GM23338 (cell line): Measurements from ENCODE around the gene C1R. TPM values are rescaled to one million over a fixed set of nuclear protein-coding genes. Genes with fewer than 3 reads are reported as not detected.

Experiments used
- ATAC-seq: fragments of 200-7000 bp; cut with Tn5 transposase; 3 replicates; pipeline ENCODE4 v1.9.1; 2020
- DNase-seq: peaks from one replicate; pipeline ENCODE4 v3.0.0-alpha.2; 2015; ENCODE audit warnings: low spot score
- H2AFZ ChIP-seq: fragments of 200-600 bp; sonication (generic); 2 replicates; pipeline ENCODE4 v1.8.0; 2016; ENCODE audit warnings: antibody characterized with exemption, mild to moderate bottlenecking, moderate library complexity
- H3F3A ChIP-seq: fragments of 200-600 bp; sonication (generic); replicated peaks from 2 replicates; pipeline ENCODE4 v1.8.0; 2017; ENCODE audit warnings: antibody characterized with exemption, mixed run types, low read depth
- H3K27ac ChIP-seq: fragments of 200-600 bp; sonication (generic); 2 replicates; pipeline ENCODE4 v1.6.1; 2016; ENCODE audit warnings: low read depth
- H3K27me3 ChIP-seq: fragments of 200-600 bp; sonication (generic); 2 replicates; pipeline ENCODE4 v1.8.0; 2016; ENCODE audit warnings: mild to moderate bottlenecking, mixed run types, moderate library complexity; ENCODE audit not compliant: insufficient read depth
- H3K36me3 ChIP-seq: fragments of 200-600 bp; sonication (generic); 2 replicates; pipeline ENCODE4 v1.8.0; 2016; ENCODE audit warnings: mild to moderate bottlenecking; ENCODE audit not compliant: insufficient read depth
- H3K4me1 ChIP-seq: fragments of 200-600 bp; sonication (generic); 2 replicates; pipeline ENCODE4 v1.8.0; 2016; ENCODE audit warnings: mild to moderate bottlenecking, moderate library complexity; ENCODE audit not compliant: insufficient read depth
- H3K4me2 ChIP-seq: fragments of 200-600 bp; sonication (generic); 2 replicates; pipeline ENCODE4 v1.7.1; 2017; ENCODE audit warnings: mixed run types
- H3K4me3 ChIP-seq: fragments of 200-600 bp; sonication (generic); 2 replicates; pipeline ENCODE4 v1.6.1; 2016; ENCODE audit warnings: mixed run types
- H3K79me2 ChIP-seq: fragments of 200-600 bp; sonication (generic); replicated peaks from 2 replicates; pipeline ENCODE4 v1.8.0; 2017; ENCODE audit warnings: mild to moderate bottlenecking; ENCODE audit not compliant: insufficient read depth
- H3K9me2 ChIP-seq: fragments of 200-600 bp; sonication (generic); 2 replicates; pipeline ENCODE4 v1.8.0; 2017; ENCODE audit not compliant: insufficient read depth
- H4K20me1 ChIP-seq: fragments of 200-600 bp; sonication (generic); replicated peaks from 2 replicates; pipeline ENCODE4 v1.8.0; 2017; ENCODE audit warnings: mild to moderate bottlenecking; ENCODE audit not compliant: insufficient read depth
- H3K27ac Mint-ChIP-seq: 2 replicates; pipeline ENCODE4 v1.8.0; 2020; ENCODE audit warnings: inconsistent platforms, mild to moderate bottlenecking, moderate library complexity, mixed read lengths
- H3K27me3 Mint-ChIP-seq: 3 replicates; pipeline ENCODE4 v1.8.0; 2022; ENCODE audit warnings: low read depth, mild to moderate bottlenecking, moderate library complexity, mixed read lengths, inconsistent platforms; ENCODE audit not compliant: insufficient read depth, poor library complexity
- H3K36me3 Mint-ChIP-seq: 3 replicates; pipeline ENCODE4 v1.8.0; 2021; ENCODE audit warnings: low read depth, mild to moderate bottlenecking, inconsistent platforms, moderate library complexity, mixed read lengths
- H3K4me1 Mint-ChIP-seq: 3 replicates; pipeline ENCODE4 v1.8.0; 2020; ENCODE audit warnings: mild to moderate bottlenecking, inconsistent platforms, mixed read lengths
- H3K4me3 Mint-ChIP-seq: 3 replicates; pipeline ENCODE4 v1.8.0; 2021; ENCODE audit warnings: moderate library complexity, mild to moderate bottlenecking, inconsistent platforms, mixed read lengths
- H3K9me3 Mint-ChIP-seq: 3 replicates; pipeline ENCODE4 v1.8.0; 2020; ENCODE audit warnings: moderate library complexity, mild to moderate bottlenecking, inconsistent platforms, mixed read lengths
- CREB1 ChIP-seq: fragments of 250-450 bp; sonication (Bioruptor Pico); IDR thresholded peaks from 2 replicates; pipeline ENCODE4 v1.5.0; 2020; ENCODE audit warnings: low read depth, mild to moderate bottlenecking, moderate library complexity
- ETS1 ChIP-seq: IDR thresholded peaks from 2 replicates; pipeline ENCODE4 v1.6.1; 2016; ENCODE audit warnings: antibody characterized with exemption
- EZH2 ChIP-seq: fragments of 200-600 bp; sonication (generic); IDR thresholded peaks from one replicate; pipeline ENCODE4 v1.8.0; 2017; ENCODE audit warnings: antibody characterized with exemption, mild to moderate bottlenecking, low read depth; ENCODE audit not compliant: unreplicated experiment
- EZH2phosphoT487 ChIP-seq: fragments of 200-600 bp; sonication (generic); IDR thresholded peaks from one replicate; pipeline ENCODE4 v1.8.1; 2018; ENCODE audit warnings: antibody characterized with exemption; ENCODE audit not compliant: unreplicated experiment
- NANOG ChIP-seq: IDR thresholded peaks from 2 replicates; pipeline ENCODE4 v1.6.1; 2016; ENCODE audit warnings: antibody characterized with exemption, borderline replicate concordance
- POLR2AphosphoS5 ChIP-seq: IDR thresholded peaks from 2 replicates; pipeline ENCODE4 v1.6.1; 2016; ENCODE audit warnings: antibody characterized with exemption, low read depth
- ZNF331 ChIP-seq: fragments of 250-450 bp; sonication (Bioruptor Pico); IDR thresholded peaks from 2 replicates; pipeline ENCODE4 v1.5.0; 2020; ENCODE audit warnings: low read depth, mild to moderate bottlenecking, moderate library complexity
- ZNF462 ChIP-seq: fragments of 250-450 bp; sonication (Bioruptor Pico); IDR thresholded peaks from 2 replicates; pipeline ENCODE4 v1.5.0; 2020; ENCODE audit warnings: mild to moderate bottlenecking, moderate library complexity
- polyA plus RNA-seq: library from polyadenylated mRNA; unstranded; fragments of >200 nt; fragmentation: Nextera tagmentation; extraction: Ambion mirVana; gene quantifications from 2 replicates; pipeline ENCODE4 v1.2.1, GENCODE V29; 2016
- total RNA-seq: library from RNA; depleted of rRNA; stranded (reverse); fragments of >200 nt; shearing (Covaris generic); gene quantifications from 2 replicates; pipeline ENCODE4 v1.2.3, GENCODE V29; 2014

Gene C1R
- total and polyA plus RNA-seq, 2 experiments from 2014 or later, result 6.4 to 8.8 TPM

- Mint-ChIP-seq H3K9me3 (peaks cover 16% of the 10 kb centered on the region), H3K36me3 (peaks cover 23% of the 10 kb centered on the region), H3K27ac (no peak overlapping the region), H3K4me3 (no peak overlapping the region), H3K4me1 (peaks cover 16% of the 10 kb centered on the region), H3K27me3 (peaks cover 17% of the 10 kb centered on the region)
- Histone ChIP-seq H3K9me2 (no peaks in the 10 kb centered on the region), H3K27ac (no peak overlapping the region), H3K4me2 (no peak overlapping the region), H3K79me2 (peaks cover 14% of the 10 kb centered on the region; the same call in 1 of the 2 replicates), H3K4me1 (peaks cover 12% of the 10 kb centered on the region), H2AFZ (no peak overlapping the region), H3K36me3 (no peaks in the 10 kb centered on the region), H3K27me3 (no peaks in the 10 kb centered on the region), H3K4me3 (no peak overlapping the region), H4K20me1 (no peaks in the 10 kb centered on the region; the same call in none of the 2 replicates), H3F3A (no peaks in the 10 kb centered on the region)
- no peak for DNase-seq
- no peak for ATAC-seq
- TF ChIP-seq ZNF462 (CRISPR knock-in tag), result no peak
- no peak for TF ChIP-seq NANOG
- TF ChIP-seq ZNF331 (CRISPR knock-in tag), result no peak
- TF ChIP-seq CREB1 (CRISPR knock-in tag), result no peak
- no peak for TF ChIP-seq EZH2phosphoT487
- TF ChIP-seq POLR2AphosphoS5, result no peak
- no peak for TF ChIP-seq EZH2
- no peak for TF ChIP-seq ETS1
These were observed 13.8 kb upstream of the C1R start for GRCh38 chr12:7106082-7106481.
